GM12878 (cell line): ENCODE results near the gene LSM3. TPM values are rescaled to one million over a fixed set of nuclear protein-coding genes. Genes with fewer than 3 reads are reported as not detected.

Source experiments
- ATAC-seq: fragments of 200-7000 bp; cut with Tn5 transposase; 3 replicates; pipeline ENCODE4 v1.9.1; 2020; ENCODE audit warnings: mild to moderate bottlenecking, moderate library complexity
- BruUV-seq: library from RNA; stranded (reverse); fragments of 400-500 nt; replicated peaks from 2 replicates; lab custom pipeline; 2021; lab: Mats Ljungman, UMichigan
- CTCF ChIA-PET: fragments of 300-600 bp; sonication (Branson Sonifier 250); formaldehyde crosslinking; extraction: SDS; loops from one replicate; lab custom pipeline; 2021; ENCODE audit warnings: inconsistent platforms; lab: Yijun Ruan, JAX
- POLR2A ChIA-PET: fragments of 350-600 bp; formaldehyde crosslinking; extraction: SDS; loops from one replicate; lab custom pipeline; 2021; ENCODE audit warnings: inconsistent platforms; lab: Charles Lee
- RAD21 ChIA-PET: fragments of 300-600 bp; sonication (Branson Sonifier 250); formaldehyde crosslinking; loops from one replicate; lab custom pipeline; 2023; ENCODE audit warnings: antibody characterized with exemption; ENCODE audit not compliant: unreplicated experiment; lab: Charles Lee
- SMC1A ChIA-PET: fragments of 300-600 bp; sonication (Branson Sonifier 250); formaldehyde crosslinking; loops from one replicate; lab custom pipeline; 2023; ENCODE audit not compliant: unreplicated experiment, uncharacterized antibody; lab: Charles Lee
- DNase-seq: peaks from one replicate; pipeline ENCODE4 v3.0.0-alpha.2; 2011; ENCODE audit warnings: low read depth, low spot score
- FAIRE-seq: peaks from 3 replicates; lab custom pipeline; 2011; peaks lifted over from hg19 to GRCh38; lab: Jason Lieb, UNC
- H2AFZ ChIP-seq: 2 replicates; pipeline ENCODE4 v1.6.0; 2011; ENCODE audit warnings: low read depth, low read length, control low read depth; ENCODE audit not compliant: control insufficient read depth
- H3K27ac ChIP-seq: 2 replicates; pipeline ENCODE4 v1.5.1; 2011; ENCODE audit warnings: control low read depth; ENCODE audit not compliant: control insufficient read depth, insufficient read depth
- H3K27me3 ChIP-seq, 2 experiments: replicated peaks in 1 of 2; 2 replicates each; pipeline versions ENCODE4 v1.6.0 to v1.6.1; 2011; ENCODE audit warnings: low read length in 1 of 2; ENCODE audit not compliant: control insufficient read depth in 2 of 2, insufficient read depth in 2 of 2
- H3K36me3 ChIP-seq, 2 experiments: 2 replicates each; pipeline ENCODE4 v1.5.1; 2011; ENCODE audit warnings: low read length in 1 of 2; ENCODE audit not compliant: control insufficient read depth in 2 of 2, insufficient read depth in 2 of 2
- H3K4me1 ChIP-seq: 2 replicates; pipeline ENCODE4 v1.6.1; 2011; ENCODE audit warnings: mild to moderate bottlenecking, low read length, moderate library complexity, mixed read lengths; ENCODE audit not compliant: control insufficient read depth, insufficient read depth
- H3K4me2 ChIP-seq: 2 replicates; pipeline ENCODE4 v1.6.0; 2011; ENCODE audit warnings: control low read depth; ENCODE audit not compliant: control insufficient read depth, insufficient read depth
- H3K4me3 ChIP-seq: fragments of 200-600 bp; sonication (generic); 2 replicates; pipeline ENCODE4 v1.5.1; 2016
- H3K79me2 ChIP-seq: 2 replicates; pipeline ENCODE4 v1.6.0; 2011; ENCODE audit warnings: low read length; ENCODE audit not compliant: control insufficient read depth, insufficient read depth
- H3K9ac ChIP-seq: 2 replicates; pipeline ENCODE4 v1.8.0; 2011; ENCODE audit warnings: low read length, control low read depth, mixed read lengths; ENCODE audit not compliant: control insufficient read depth, insufficient read depth
- H3K9me3 ChIP-seq: replicated peaks from 3 replicates; pipeline ENCODE4 v1.5.1; 2011; ENCODE audit warnings: mild to moderate bottlenecking, low read length; ENCODE audit not compliant: control insufficient read depth, insufficient read depth
- H4K20me1 ChIP-seq: 2 replicates; pipeline ENCODE4 v1.6.0; 2011; ENCODE audit not compliant: control insufficient read depth, insufficient read depth
- ASH2L ChIP-seq: fragments of 300-600, 200-600 bp; sonication (generic); IDR thresholded peaks from 2 replicates; pipeline ENCODE4 v1.6.1; 2017; ENCODE audit warnings: low read depth, mild to moderate bottlenecking, borderline replicate concordance
- BMI1 ChIP-seq: fragments of 450-650 bp; IDR thresholded peaks from 2 replicates; pipeline ENCODE4 v1.6.1; 2016; ENCODE audit warnings: mild to moderate bottlenecking, moderate library complexity, borderline replicate concordance
- BRCA1 ChIP-seq: IDR thresholded peaks from 2 replicates; pipeline ENCODE4 v1.6.1; 2011; ENCODE audit warnings: low read depth, low read length, improper control_type of control experiment
- CHD1 ChIP-seq: IDR thresholded peaks from 2 replicates; pipeline ENCODE4 v1.6.1; 2012; ENCODE audit warnings: low read depth, low read length, improper control_type of control experiment
- GABPA ChIP-seq: IDR thresholded peaks from 2 replicates; pipeline ENCODE4 v1.6.1; 2014; ENCODE audit warnings: antibody characterized with exemption, low read depth, mild to moderate bottlenecking, inconsistent platforms
- HDAC6 ChIP-seq: fragments of 200-600 bp; sonication (generic); IDR thresholded peaks from one replicate; pipeline ENCODE4 v1.8.0; 2017; ENCODE audit warnings: antibody characterized with exemption; ENCODE audit not compliant: unreplicated experiment
- HSF1 ChIP-seq: fragments of 150-350 bp; IDR thresholded peaks from 2 replicates; pipeline ENCODE4 v1.6.1; 2014; ENCODE audit warnings: mild to moderate bottlenecking, low read depth, low read length
- IRF4 ChIP-seq: IDR thresholded peaks from 2 replicates; pipeline ENCODE4 v1.6.1; 2011; ENCODE audit warnings: low read depth, low read length
- JUND ChIP-seq: IDR thresholded peaks from 2 replicates; pipeline ENCODE4 v1.6.1; 2012; ENCODE audit warnings: low read depth, mild to moderate bottlenecking, low read length, improper control_type of control experiment, moderate library complexity
- KLF5 ChIP-seq: fragments of 450-650 bp; IDR thresholded peaks from 2 replicates; pipeline ENCODE4 v1.6.1; 2014; ENCODE audit warnings: mild to moderate bottlenecking; ENCODE audit not compliant: partially characterized antibody
- MTA3 ChIP-seq: IDR thresholded peaks from 2 replicates; pipeline ENCODE4 v1.6.1; 2012; ENCODE audit warnings: low read length, inconsistent platforms, borderline replicate concordance
- NBN ChIP-seq: fragments of 450-650 bp; IDR thresholded peaks from 2 replicates; pipeline ENCODE4 v1.6.1; 2016
- NFYB ChIP-seq: IDR thresholded peaks from 2 replicates; pipeline ENCODE4 v1.6.1; 2011; ENCODE audit warnings: low read depth, mild to moderate bottlenecking, low read length, improper control_type of control experiment, moderate library complexity; ENCODE audit not compliant: insufficient read depth
- POLR2AphosphoS2 ChIP-seq: IDR thresholded peaks from 2 replicates; pipeline ENCODE4 v1.6.1; 2011; ENCODE audit warnings: low read depth, mild to moderate bottlenecking, low read length, improper control_type of control experiment, moderate library complexity
- RCOR1 ChIP-seq: conservative IDR thresholded peaks from 2 replicates; pipeline ENCODE4 v1.6.1; 2012; ENCODE audit warnings: low read depth, low read length, improper control_type of control experiment
- RFX5 ChIP-seq: IDR thresholded peaks from 2 replicates; pipeline ENCODE4 v1.6.1; 2011; ENCODE audit warnings: low read depth, low read length, improper control_type of control experiment
- SUZ12 ChIP-seq: fragments of 200-600 bp; sonication (generic); IDR thresholded peaks from one replicate; pipeline ENCODE4 v1.6.1; 2018; ENCODE audit warnings: antibody characterized with exemption, mild to moderate bottlenecking; ENCODE audit not compliant: unreplicated experiment
- TCF12 ChIP-seq: IDR thresholded peaks from 2 replicates; pipeline ENCODE4 v1.6.1; 2011; ENCODE audit warnings: low read depth, mild to moderate bottlenecking, low read length
- YBX1 ChIP-seq: fragments of 450-650 bp; IDR thresholded peaks from 2 replicates; pipeline ENCODE4 v1.6.1; 2016; ENCODE audit warnings: antibody characterized with exemption
- ZNF274 ChIP-seq: IDR thresholded peaks from one replicate; pipeline ENCODE4 v1.8.0; 2011; ENCODE audit not compliant: insufficient read length, insufficient read depth
- ZNF622 ChIP-seq: fragments of 450-650 bp; IDR thresholded peaks from 2 replicates; pipeline ENCODE4 v1.6.1; 2017; ENCODE audit warnings: mild to moderate bottlenecking, inconsistent platforms
- WGBS: methylation state at CpG from one replicate; pipeline ENCODE4 v1.1.6; 2016; ENCODE audit warnings: low lambda C conversion rate; ENCODE audit not compliant: insufficient replicate concordance, insufficient coverage; ENCODE audit errors: missing lambda C conversion rate; 5-methylcytosine and 5-hydroxymethylcytosine counted together
- in situ Hi-C: fragments of 300-500 bp; cut with MboI; formaldehyde crosslinking; loops from 9 replicates; pipeline ENCODE4 v1.14.3; 2018; ENCODE audit warnings: mixed read lengths
- intact Hi-C: fragments of 100-400 bp; cut with micrococcal nuclease; formaldehyde crosslinking; loops from one replicate; pipeline ENCODE4 v1.14.2; 2022; ENCODE audit not compliant: unreplicated experiment
- polyA plus RNA-seq, 11 experiments: library from polyadenylated mRNA; depleted of rRNA in 4 of 11; unstranded in 6 of 11; stranded (reverse) in 5 of 11; fragments of >200 nt; fragmentation: Nextera tagmentation in 4 of 11; fragmentation: Illumina TruSeq in 1 of 11; extraction: Ambion mirVana in 4 of 11; extraction: Trizol in 1 of 11; gene quantifications; 1 replicate in 1 of 11; 2 replicates in 10 of 11; pipeline versions ENCODE4 v1.2.1 to v1.2.3, GENCODE V29; 2011 to 2016; ENCODE audit warnings: inconsistent platforms in 2 of 11, missing spikeins in 2 of 11, low read depth in 1 of 11
- total RNA-seq, 4 experiments: library from RNA; depleted of rRNA in 3 of 4; stranded (reverse); fragments of >200 nt in 3 of 4; fragmentation: Illumina TruSeq in 1 of 4; extraction: Trizol in 1 of 4; gene quantifications; 2 replicates each; pipeline versions ENCODE4 v1.2.1 to v1.2.3, GENCODE V29; 2013 to 2021

Gene LSM3
- total and polyA plus RNA-seq, 10 of the 15 experiments (the other 5 are each of a cell fraction or from before 2014, with no cell fraction given), result 15.5 to 111 (median 29.1) TPM

- TF ChIP-seq HSF1, result no peak
- no peak for TF ChIP-seq NFYB
- TF ChIP-seq, all 136 proteins: peak for 0
Observed at GRCh38 chr3:14239940-14240339, 61.3 kb downstream of the LSM3 start (continued).

- ChIA-PET RAD21 (no interaction called here), CTCF (no interaction called here), SMC1A (interaction anchor here (1.2 kb wide), 1 partner anchor 36 kb away, joined by 3 read pairs; no protein-coding TSS in a partner anchor), POLR2A (no interaction called here)
- Histone ChIP-seq H3K4me1 (no peaks in the 10 kb centered on the region), H3K9me3 (no peaks in the 10 kb centered on the region), H3K4me2 (no peak overlapping the region), H2AFZ (no peak overlapping the region), H3K36me3 (no peaks in the 10 kb centered on the region), H3K79me2 (no peaks in the 10 kb centered on the region), H4K20me1 (no peaks in the 10 kb centered on the region), H3K27ac (no peak overlapping the region), H3K4me3 (no peak overlapping the region)
- in situ Hi-C loops, result no loop called here
- DNase-seq, result no peak
- BruUV-seq, result no TSS peak
- 45% methylated on average over 4 of the region's 4 CpGs for WGBS
- TF ChIP-seq ZNF622 (no peak), CHD1 (no peak), BMI1 (no peak), TCF12 (no peak), RFX5 (no peak), HDAC6 (no peak), KLF5 (no peak), ASH2L (no peak), MTA3 (no peak), SUZ12 (no peak), GABPA (no peak), ZNF274 (no peak), JUND (no peak), IRF4 (no peak), POLR2AphosphoS2 (no peak), YBX1 (no peak), BRCA1 (no peak), NBN (no peak), RCOR1 (no peak)
- TF ChIP-seq, all 136 proteins: peak for 0
- ATAC-seq (no peak), FAIRE-seq (no peak)
- Histone ChIP-seq H3K9ac (no peak overlapping the region), H3K27me3 (peaks cover 0 to 2% of the 10 kb centered on the region in 2 experiments; a peak in 1 of 4 replicates)
- intact Hi-C loops, result no loop called here
Observed at GRCh38 chr3:14240366-14240765, 61.7 kb downstream of the LSM3 start.
